GM18502 (cell line): ENCODE measurements around the gene SP9.
"Not testable (repeated sequence)": the region's sequence is repeated elsewhere in the genome, so short reads cannot be mapped to it uniquely, and the experiment has no call there.

Source experiments
- ATAC-seq: cut with Tn5 transposase; IDR thresholded peaks from one replicate; pipeline ENCODE4 v1.9.1; 2021; ENCODE audit warnings: mild to moderate bottlenecking; ENCODE audit not compliant: unreplicated experiment, poor library complexity

SP9 gene

DNA sequence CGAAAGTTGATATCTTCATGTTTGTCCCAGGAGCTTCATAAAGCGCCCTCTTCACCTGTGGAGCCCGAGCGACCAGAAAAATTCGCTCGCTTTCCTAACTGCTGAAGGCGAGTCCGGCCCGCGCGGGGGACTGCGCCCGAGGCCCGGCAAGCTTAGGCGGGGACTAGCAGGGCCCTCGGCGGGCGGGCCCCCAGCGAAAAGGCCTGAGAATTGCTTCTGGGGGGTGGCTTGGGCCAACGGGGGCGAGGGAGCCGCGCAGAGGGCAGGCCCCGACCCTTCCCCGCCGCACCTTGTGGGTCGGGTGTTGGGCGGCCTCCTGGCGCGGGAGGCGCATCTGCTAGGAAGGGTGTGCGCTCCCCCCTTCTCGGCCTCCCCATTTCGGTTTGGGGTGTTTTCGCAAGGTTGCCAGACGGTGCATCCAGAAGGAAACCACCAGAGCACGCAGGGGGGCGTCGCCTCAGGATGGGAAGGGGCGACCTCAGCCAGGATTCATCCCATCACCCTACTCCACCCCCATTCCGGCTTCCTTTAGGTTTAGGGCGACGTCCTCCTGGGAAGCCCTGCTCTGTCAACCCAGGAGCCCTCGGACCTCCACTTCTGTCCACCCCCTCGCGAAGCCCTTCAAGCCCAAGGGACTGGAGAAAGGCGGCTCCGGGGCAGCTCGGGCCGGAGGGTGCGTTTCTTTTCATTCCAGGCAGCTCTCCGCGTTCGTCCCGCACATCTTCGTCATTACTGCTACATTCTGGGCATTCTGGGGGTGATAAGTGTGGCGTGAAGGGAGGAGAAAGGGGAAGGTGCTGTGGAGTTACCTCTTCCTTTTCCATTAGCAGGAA, 9.1 kb downstream of the SP9 start:
- no peak for ATAC-seq

DNA sequence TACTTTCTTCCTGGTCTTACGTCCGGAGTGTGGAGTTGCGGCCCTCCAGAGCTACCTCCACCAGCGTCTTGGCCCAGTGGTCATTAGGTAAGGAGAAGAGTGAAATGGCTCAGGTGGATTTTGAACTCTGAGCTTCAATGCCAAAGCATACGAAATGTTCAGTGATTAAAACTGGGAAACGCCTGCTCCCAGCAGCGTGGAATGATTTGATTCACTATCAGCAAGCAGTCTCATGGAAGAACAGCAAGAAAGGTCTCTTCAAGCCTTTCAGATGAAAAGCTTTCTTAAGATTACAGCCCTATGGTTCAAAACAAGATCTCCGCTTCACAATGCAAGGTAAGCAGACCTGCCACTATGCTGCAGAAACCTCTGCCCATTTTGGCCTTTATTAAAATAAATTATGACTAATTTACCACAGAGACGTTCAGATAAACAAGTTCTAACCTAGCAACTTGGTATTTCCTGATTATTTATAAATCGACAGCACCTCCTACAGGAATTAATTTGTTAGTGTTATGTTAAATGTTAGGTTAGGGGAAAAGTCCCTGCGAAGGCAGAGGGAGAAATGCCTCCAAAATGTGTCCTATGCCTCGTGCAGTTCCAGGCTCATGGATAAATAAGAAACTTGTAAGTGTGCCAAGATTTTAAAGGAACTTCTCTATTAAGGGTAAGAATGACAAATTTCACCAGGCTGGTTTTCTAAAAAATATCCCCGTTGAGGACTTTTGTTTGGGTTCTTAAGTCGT, 10.1 kb downstream of the SP9 start:
- ATAC-seq, result no peak

DNA sequence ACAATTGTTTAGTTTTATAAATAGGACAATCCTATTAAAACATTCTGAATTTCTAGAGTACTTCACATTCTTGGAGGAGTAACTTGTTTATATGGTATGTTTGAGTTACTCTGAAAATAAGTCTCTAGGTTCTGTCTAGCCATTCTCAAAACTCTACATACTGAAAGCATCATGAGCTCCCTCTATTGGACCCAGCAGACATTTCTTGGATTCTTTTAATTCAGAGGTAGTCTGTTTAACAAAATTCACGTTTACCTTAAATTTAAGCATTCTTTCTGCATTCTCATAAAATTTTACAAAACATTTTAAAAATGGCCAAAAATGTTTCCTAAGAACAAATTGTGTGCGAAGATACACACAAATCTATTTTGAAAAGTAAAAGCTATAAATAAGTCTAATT, 15.3 kb downstream of the SP9 start:
- no peak for ATAC-seq

DNA sequence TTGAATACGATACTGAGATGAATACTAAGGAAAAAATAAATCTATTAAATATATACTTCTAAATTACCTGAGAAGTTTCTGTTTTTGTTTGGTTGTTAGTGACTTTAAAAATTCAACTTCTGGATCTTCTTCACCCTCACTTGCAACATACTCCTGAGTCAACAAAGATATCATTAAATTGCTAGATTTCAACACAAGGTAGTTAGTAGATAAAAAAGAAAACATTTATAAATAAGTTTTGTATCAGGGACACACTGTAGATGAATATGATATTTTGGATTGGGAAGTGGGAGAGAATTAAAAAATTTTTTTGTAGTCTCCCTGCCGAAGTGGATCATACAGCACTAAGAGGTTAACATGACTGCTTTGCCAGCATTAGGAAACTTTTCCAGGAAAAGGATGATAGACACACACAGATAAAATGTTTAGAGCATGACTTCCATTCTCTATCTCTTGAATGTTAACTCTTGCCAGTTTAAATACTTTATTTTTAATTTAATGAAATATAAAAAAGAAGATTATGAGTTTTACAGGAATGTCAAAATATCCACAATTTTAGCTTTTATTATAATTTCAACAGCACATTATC, 15.9 kb downstream of the SP9 start:
- ATAC-seq, result no peak

DNA sequence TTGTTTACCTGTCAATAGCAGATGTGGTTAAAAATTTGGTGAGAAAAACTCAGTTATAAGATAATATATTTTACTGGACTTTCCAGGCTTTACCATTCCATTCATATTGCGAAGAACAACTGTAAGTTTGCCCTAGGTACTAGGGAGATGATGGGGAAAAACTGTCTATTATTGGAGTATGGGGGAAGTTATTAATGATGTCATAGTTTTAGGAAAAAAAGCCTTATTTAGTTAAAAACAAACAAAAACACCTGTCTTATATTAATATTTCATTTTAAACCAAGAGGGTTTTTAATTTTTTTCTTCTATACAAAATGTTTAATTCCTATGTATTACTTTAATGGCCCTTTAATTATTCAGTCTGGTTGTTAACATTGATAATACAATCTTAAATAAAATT, 18.2 kb downstream of the SP9 start:
- no peak for ATAC-seq

DNA sequence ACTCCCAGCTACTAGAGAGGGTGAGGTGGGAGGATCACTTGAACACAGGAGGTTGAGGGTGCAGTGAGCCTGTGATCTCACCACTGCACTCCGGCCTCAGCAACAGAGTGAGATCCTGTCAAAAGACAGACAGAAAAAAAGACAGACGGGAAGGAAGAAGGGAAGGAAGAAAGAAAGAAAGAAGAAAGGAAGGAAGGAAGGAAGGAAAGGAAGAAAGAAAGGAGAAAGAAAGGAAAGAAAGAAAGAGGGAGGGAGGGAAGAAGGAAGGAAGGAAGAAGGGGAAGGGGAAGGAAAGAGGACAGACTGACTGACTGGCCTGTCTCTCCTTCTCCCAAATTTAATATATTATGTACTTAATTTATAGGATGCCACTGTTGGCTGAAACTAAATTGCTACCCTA, 21.6 kb downstream of the SP9 start:
- ATAC-seq, result no peak

DNA sequence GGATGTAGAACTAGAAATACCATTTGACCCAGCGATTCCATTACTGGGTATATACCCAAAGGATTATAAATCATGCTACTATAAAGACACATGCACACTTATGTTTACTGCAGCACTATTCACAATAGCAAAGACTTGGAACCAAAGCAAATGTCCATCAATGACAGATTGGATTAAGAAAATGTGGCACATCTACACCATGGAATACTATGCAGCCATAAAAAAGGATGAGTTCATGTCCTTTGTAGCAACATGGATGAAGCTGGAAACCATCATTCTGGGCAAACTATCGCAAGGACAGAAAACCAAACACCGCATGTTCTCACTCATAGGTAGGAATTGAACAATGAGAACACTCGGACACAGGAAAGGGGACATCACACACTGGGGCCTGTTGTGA, 24.9 kb downstream of the SP9 start:
- not testable (repeated sequence) for ATAC-seq

DNA sequence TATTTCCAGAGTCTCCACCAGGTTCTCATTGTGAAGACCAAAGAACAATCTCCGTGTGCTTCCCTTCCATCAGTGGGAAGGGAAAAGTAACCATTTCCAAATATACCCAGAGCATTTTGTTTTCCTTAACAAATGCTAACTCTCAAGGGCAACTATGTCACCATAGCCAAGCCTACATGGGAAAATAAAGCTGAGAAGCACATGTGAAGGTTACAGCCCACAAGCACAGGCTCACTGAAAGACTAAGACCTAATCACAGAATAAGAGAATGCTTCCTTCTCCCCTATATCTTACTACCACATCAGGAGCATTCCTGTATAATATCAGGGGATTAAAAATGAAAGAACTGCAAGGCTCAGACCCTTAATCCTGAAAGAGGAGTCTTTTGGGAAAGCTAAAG, 28.2 kb downstream of the SP9 start:
- ATAC-seq, result no peak

DNA sequence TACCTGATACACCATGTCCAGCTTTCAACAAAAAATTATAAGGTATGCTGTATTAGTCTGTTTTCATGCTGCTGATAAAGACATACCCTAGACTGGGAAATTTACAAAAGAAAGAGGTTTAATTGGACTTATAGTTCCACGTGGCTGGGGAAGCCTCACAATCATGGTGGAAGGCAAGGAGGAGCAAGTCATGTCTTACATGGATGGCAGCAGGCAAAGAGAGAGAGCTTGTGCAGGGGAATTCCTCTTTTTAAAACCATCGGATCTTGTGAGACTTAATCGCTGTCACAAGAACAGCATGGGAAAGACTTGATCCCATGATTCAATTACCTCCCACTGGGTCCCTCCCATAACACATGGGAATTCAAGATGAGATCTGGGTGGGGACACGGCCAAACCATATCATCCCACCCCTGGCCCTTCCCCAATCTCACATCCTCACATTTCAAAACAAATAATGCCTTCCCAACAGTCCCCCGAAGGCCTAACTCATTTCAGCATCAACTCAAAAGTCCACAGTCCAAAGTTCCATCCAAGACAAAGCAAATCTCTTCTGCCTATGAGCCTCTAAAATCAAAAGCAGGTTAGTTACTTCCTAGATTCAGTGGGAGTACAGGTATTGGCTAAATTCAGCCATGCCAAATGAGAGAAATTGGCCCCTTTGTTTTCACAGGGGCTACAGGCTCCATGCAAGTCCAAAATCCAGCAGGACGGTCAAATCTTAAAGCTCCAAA, 28.9 kb downstream of the SP9 start:
- not testable (repeated sequence) for ATAC-seq

DNA sequence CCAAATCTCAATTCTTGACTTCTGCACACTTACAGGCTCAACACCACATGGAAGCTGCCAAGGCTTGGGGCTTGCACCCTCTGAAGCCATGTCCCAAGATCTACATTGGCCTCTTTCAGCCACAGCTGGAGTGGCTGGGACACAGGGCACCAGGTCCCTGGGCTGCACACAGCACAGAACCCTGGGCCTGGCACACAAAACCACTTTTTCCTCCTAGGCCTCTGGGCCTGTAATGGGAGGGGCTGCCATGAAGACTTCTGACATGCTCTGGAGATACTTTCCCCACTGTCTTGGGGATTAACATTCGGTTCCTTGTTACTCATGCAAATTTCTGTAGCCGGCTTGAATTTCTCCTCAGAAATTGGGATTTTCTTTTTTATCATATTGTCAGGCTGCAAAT, 29.9 kb downstream of the SP9 start:
- no peak for ATAC-seq

DNA sequence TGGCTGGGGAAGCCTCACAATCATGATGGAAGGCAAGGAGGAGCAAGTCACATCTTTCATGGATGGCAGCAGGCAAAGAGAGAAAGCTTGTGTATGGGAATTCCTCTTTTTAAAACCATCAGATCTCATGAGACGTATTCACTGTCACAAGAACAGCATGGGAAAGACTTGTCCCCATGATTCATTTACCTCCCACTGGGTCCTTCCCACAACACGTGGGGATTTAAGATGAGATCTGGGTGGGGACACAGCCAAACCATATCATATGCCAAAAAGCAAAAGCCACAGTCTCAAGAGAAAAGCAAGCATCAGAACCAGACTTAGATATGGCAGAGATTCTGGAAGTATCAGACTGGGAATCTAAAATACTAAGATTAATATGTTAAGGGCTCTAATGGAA, 30.8 kb downstream of the SP9 start:
- ATAC-seq, result no peak

DNA sequence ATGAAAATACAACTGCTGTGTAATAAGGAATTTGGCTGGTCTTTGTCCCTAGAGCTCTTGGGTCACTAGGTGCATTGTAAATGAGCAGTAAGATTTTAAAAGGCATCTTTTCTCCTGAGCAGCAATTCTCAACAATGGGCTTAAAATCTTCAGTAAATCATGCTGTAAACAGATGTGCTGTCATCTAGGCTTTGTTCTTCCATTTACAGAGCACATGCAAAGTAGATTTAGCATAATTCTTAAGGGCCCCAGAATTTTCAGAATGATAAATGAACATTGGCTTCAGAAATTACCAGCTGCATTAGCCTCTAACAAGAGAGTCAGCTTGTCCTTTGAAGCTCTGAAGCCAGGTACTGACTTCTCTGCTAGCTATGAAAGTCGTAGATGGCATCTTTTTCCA, 33.9 kb downstream of the SP9 start:
- ATAC-seq, result no peak

DNA sequence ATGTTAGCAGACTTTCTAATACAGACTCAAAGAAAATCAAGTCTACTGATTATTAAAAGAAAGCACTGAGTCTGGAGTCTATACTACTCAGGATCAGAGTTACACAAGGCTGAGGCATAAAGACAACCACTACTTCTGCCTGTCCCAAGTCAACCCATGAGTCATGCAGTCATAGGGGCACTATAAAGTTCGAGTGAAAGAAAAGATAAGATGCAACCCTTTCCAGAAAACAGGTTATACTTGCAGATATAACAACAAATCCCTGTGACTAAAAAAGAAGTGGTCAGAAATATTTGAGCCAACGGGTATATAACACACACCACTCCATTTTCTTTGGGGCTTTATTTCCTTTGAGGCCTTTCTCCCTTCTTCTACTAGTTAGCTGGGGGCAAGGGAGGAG, 42.2 kb downstream of the SP9 start:
- no peak for ATAC-seq

DNA sequence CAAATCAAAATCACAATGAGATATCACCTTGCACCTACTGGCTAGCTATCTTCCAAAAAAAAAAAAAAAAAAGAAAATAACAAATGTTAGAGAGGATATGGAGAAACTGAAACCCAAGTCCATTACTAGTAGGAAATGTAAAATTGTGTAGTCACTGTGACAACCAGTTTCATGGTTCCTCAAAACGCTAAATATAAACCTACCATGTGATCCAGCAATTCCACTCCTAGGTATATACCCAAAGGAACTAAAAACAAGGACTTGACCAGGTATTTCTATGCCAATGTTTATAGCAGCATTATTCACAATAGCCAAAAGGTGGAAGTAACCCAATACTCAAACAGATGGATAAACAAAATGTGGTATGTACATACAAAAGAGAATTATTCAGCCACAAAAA, 49.0 kb downstream of the SP9 start:
- ATAC-seq, result no peak

DNA sequence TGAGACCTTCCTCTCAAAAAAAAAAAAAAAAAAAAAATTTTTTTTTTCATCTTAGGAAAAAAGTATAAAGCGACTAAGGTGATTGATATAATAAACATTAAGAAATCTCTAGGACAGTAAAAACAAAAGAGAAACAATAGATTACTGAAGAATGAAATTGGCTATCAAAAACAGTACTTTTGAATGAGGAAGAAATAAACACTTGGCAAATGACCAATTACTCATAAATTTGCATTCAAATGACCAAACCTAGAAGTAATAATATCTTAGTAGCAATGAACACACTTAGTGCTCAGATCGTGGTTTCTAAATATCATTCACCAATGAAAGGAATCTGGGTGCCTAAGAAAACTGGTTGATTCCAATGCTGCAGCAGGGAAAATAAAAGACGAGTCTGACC, 50.4 kb downstream of the SP9 start:
- no peak for ATAC-seq
